WTC11 (cell line): Measurements from ENCODE around the gene ABCC9. TPM values are rescaled to one million over a fixed set of nuclear protein-coding genes. Genes with fewer than 3 reads are reported as not detected.

Experiments
- ATAC-seq: fragments of 200-7000 bp; cut with Tn5 transposase; 2 replicates; pipeline ENCODE4 v1.10.0; 2021; ENCODE audit warnings: mild to moderate bottlenecking, moderate library complexity
- CTCF ChIA-PET: fragments of 300-600 bp; sonication (Branson Sonifier 250); formaldehyde crosslinking; loops from one replicate; lab custom pipeline; 2021; ENCODE audit warnings: antibody characterized with exemption; lab: Charles Lee
- POLR2A ChIA-PET: fragments of 350-600 bp; sonication (Branson Sonifier 250); formaldehyde crosslinking; loops from one replicate; lab custom pipeline; 2021; ENCODE audit warnings: antibody characterized with exemption; lab: Charles Lee
- DNase-seq: peaks from one replicate; pipeline ENCODE4 v3.0.0; 2021; ENCODE audit warnings: low spot score
- H3K27ac Mint-ChIP-seq: 2 replicates; pipeline ENCODE4 v1.8.0; 2021; ENCODE audit warnings: mixed read lengths
- H3K27me3 Mint-ChIP-seq: 2 replicates; pipeline ENCODE4 v1.8.0; 2021; ENCODE audit warnings: low read depth, mild to moderate bottlenecking, moderate library complexity, mixed read lengths
- H3K36me3 Mint-ChIP-seq: 2 replicates; pipeline ENCODE4 v1.8.0; 2021; ENCODE audit warnings: mixed read lengths
- H3K4me1 Mint-ChIP-seq: 2 replicates; pipeline ENCODE4 v1.8.0; 2022; ENCODE audit warnings: mixed read lengths
- H3K4me3 Mint-ChIP-seq: 2 replicates; pipeline ENCODE4 v1.8.0; 2021; ENCODE audit warnings: mild to moderate bottlenecking, moderate library complexity, mixed read lengths
- H3K9me3 Mint-ChIP-seq: 2 replicates; pipeline ENCODE4 v1.8.0; 2021; ENCODE audit warnings: mixed read lengths
- AR ChIP-seq: fragments of 250-450 bp; sonication (Bioruptor Pico); IDR thresholded peaks from 2 replicates; pipeline ENCODE4 v1.9.0; 2021; ENCODE audit warnings: mild to moderate bottlenecking
- ATF1 ChIP-seq: sonication (generic); formaldehyde crosslinking; IDR thresholded peaks from 2 replicates; pipeline ENCODE4 v1.8.1; 2023; ENCODE audit warnings: mild to moderate bottlenecking, moderate library complexity, missing genetic modification reagents
- ATF6 ChIP-seq: sonication (generic); formaldehyde crosslinking; IDR thresholded peaks from 2 replicates; pipeline ENCODE4 v1.8.1; 2023; ENCODE audit warnings: mild to moderate bottlenecking, missing genetic modification reagents
- CBFB ChIP-seq: sonication (generic); formaldehyde crosslinking; IDR thresholded peaks from 2 replicates; pipeline ENCODE4 v1.8.1; 2022; ENCODE audit warnings: mild to moderate bottlenecking, low read depth, missing genetic modification reagents
- CDX4 ChIP-seq: fragments of 250-450 bp; sonication (Bioruptor Pico); IDR thresholded peaks from 2 replicates; pipeline ENCODE4 v1.9.0; 2021; ENCODE audit warnings: moderate library complexity, mild to moderate bottlenecking, inconsistent platforms, borderline replicate concordance
- HMGXB4 ChIP-seq: sonication (generic); formaldehyde crosslinking; IDR thresholded peaks from 2 replicates; pipeline ENCODE4 v1.8.1; 2023; ENCODE audit warnings: mild to moderate bottlenecking, moderate library complexity, missing genetic modification reagents
- KAT7 ChIP-seq: sonication (generic); formaldehyde crosslinking; IDR thresholded peaks from 2 replicates; pipeline ENCODE4 v1.8.1; 2023; ENCODE audit warnings: missing genetic modification reagents, mild to moderate bottlenecking, borderline replicate concordance
- MYBL2 ChIP-seq: sonication (generic); formaldehyde crosslinking; IDR thresholded peaks from 2 replicates; pipeline ENCODE4 v1.8.1; 2023; ENCODE audit warnings: mild to moderate bottlenecking, moderate library complexity, missing genetic modification reagents
- NR3C1 ChIP-seq: sonication (generic); formaldehyde crosslinking; conservative IDR thresholded peaks from 2 replicates; pipeline ENCODE4 v1.8.1; 2023; ENCODE audit warnings: low read depth, mild to moderate bottlenecking, missing genetic modification reagents
- ZNF416 ChIP-seq: fragments of 250-450 bp; sonication (Bioruptor Pico); IDR thresholded peaks from 2 replicates; pipeline ENCODE4 v1.9.0; 2021; ENCODE audit warnings: mild to moderate bottlenecking, inconsistent platforms
- total RNA-seq: library from RNA; stranded (reverse); gene quantifications from 3 replicates; pipeline ENCODE4 v1.2.3, GENCODE V29; 2021

The ABCC9 gene
- total RNA-seq, 1 experiment from 2014 or later: 0.04 TPM

- POLR2A ChIA-PET: no interaction called here
- no peaks in the 10 kb centered on the region for H3K27me3 Mint-ChIP-seq
- no peak overlapping the region for H3K4me3 Mint-ChIP-seq
- peaks cover 3% of the 10 kb centered on the region for H3K9me3 Mint-ChIP-seq
- DNase-seq (no peak), ATAC-seq (no peak)
- no peak overlapping the region for H3K27ac Mint-ChIP-seq
- TF ChIP-seq ATF6 (CRISPR knock-in tag): no peak
- H3K36me3 Mint-ChIP-seq: no peaks in the 10 kb centered on the region
- 0 out of 2 replicates have a peak, but pooled peaks cover 2% of the 10 kb centered on the region for H3K4me1 Mint-ChIP-seq
- CTCF ChIA-PET: no interaction called here
Measured at GRCh38 chr12:21806255-21806654, 135.0 kb downstream of the ABCC9 start.

- POLR2A ChIA-PET: no interaction called here
- Mint-ChIP-seq H3K36me3 (no peaks in the 10 kb centered on the region), H3K4me3 (no peak overlapping the region), H3K27me3 (no peaks in the 10 kb centered on the region), H3K27ac (no peak overlapping the region), H3K4me1 (0 out of 2 replicates have a peak, but pooled peaks cover 2% of the 10 kb centered on the region), H3K9me3 (no peaks in the 10 kb centered on the region)
- CTCF ChIA-PET: no interaction called here
- DNase-seq: no peak
- TF ChIP-seq MYBL2 (CRISPR knock-in tag): no peak
- no peak for ATAC-seq
Measured at GRCh38 chr12:21801522-21802288, 139.5 kb downstream of the ABCC9 start.

GRCh38 chr12:21800011-21800410 lies 141.2 kb downstream of the ABCC9 start:
- DNase-seq (no peak), ATAC-seq (no peak)
- H3K9me3 Mint-ChIP-seq: no peaks in the 10 kb centered on the region
- ChIA-PET CTCF (no interaction called here), POLR2A (no interaction called here)
- 0 out of 2 replicates have a peak, but pooled peaks cover 2% of the 10 kb centered on the region for H3K4me1 Mint-ChIP-seq
- no peak overlapping the region for H3K27ac Mint-ChIP-seq
- H3K4me3 Mint-ChIP-seq: no peak overlapping the region
- no peaks in the 10 kb centered on the region for H3K36me3 Mint-ChIP-seq
- TF ChIP-seq NR3C1 (CRISPR knock-in tag) (no peak), CBFB (no peak), AR (CRISPR knock-in tag) (no peak), CDX4 (CRISPR knock-in tag) (no peak), ATF1 (CRISPR knock-in tag) (no peak), KAT7 (no peak), ZNF416 (CRISPR knock-in tag) (no peak)
- TF ChIP-seq, all 79 proteins: peak for 0
- no peaks in the 10 kb centered on the region for H3K27me3 Mint-ChIP-seq

- POLR2A ChIA-PET: no interaction called here
- Mint-ChIP-seq H3K4me3 (no peak overlapping the region), H3K27ac (no peak overlapping the region), H3K27me3 (peaks cover 4% of the 10 kb centered on the region), H3K9me3 (peaks cover 6% of the 10 kb centered on the region; the same call in 1 of the 2 replicates), H3K4me1 (no peaks in the 10 kb centered on the region), H3K36me3 (no peaks in the 10 kb centered on the region)
- CTCF ChIA-PET: no interaction called here
- no peak for TF ChIP-seq HMGXB4
- TF ChIP-seq CBFB: no peak
- DNase-seq (no peak), ATAC-seq (no peak)
Measured at GRCh38 chr12:21797539-21797938, 143.7 kb downstream of the ABCC9 start.
